ENCODE results near the gene ALDH1L1.
"Not testable (repeated sequence)": the region's sequence is repeated elsewhere in the genome, so short reads cannot be mapped to it uniquely, and the experiment has no call there.

ALDH1L1 gene

GRCh38 chr3:126106336-126107202 is 73.8 kb downstream of the ALDH1L1 start:
- no peak for DNase-seq (ENCODE audit: low read depth)

DNA sequence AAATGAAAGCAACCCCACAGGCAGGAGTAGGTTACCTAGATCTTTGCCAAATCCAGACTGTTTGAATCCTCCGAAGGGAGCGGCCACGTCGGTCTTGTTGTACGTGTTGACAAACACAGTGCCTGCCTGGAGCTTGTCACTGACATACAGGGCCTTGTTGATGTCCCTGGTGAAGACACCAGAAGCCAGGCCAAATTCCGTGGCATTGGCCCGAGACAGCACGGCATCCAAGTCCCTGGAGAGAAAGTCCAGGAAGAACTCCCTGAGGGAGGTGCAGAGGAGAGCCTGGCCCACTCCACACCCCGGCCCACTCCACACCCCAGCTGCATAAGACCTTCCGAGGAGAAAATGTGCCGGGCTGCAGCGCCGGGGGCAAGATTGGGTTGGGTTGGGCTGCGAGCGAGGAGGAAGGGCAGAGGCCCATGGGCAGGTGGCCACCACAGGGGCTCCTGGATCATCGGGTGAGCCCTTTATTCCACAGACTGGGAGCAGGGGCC is 74.6 kb downstream of the ALDH1L1 start:
- DNase-seq (ENCODE audit: low read depth): no peak

- no peak for DNase-seq (ENCODE audit: low read depth)
Measured at GRCh38 chr3:126104742-126105605, 75.4 kb downstream of the ALDH1L1 start.

- no peak for DNase-seq (ENCODE audit: low read depth)
Measured at GRCh38 chr3:126104028-126104635, 76.3 kb downstream of the ALDH1L1 start.

- DNase-seq (ENCODE audit: low read depth): no peak
Measured at GRCh38 chr3:126103121-126104027, 77.0 kb downstream of the ALDH1L1 start.

- DNase-seq (ENCODE audit: low read depth): no peak
Measured at GRCh38 chr3:126102530-126102951, 77.8 kb downstream of the ALDH1L1 start.

DNA sequence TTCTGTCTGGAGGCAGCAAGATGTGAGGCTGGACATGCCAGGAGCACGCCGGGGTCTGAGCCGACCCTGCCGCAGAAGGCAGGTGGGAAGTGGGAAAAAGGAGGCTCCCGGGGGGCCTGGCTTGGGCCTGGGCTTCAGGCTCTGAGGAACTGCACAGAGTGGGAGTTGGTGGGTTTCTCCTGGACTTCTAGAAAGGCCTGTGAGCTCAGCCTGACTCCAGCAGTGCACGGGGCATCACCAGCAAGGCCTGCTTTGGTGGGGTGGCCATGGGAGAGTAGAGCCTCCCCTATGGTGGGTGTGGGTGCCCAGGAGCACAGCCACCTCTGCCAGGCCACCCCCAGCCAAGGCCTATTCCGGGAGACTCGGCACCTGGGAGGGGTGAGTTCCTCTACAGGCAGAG is 78.4 kb downstream of the ALDH1L1 start:
- DNase-seq (ENCODE audit: low read depth): no peak

- DNase-seq (ENCODE audit: low read depth): no peak
Measured at GRCh38 chr3:126101521-126101982, 78.8 kb downstream of the ALDH1L1 start.

- DNase-seq (ENCODE audit: low read depth): no peak
Measured at GRCh38 chr3:126100634-126101301, 79.6 kb downstream of the ALDH1L1 start.

GRCh38 chr3:126100269-126100633 is 80.1 kb downstream of the ALDH1L1 start:
- DNase-seq (ENCODE audit: low read depth): no peak

GRCh38 chr3:126098391-126098858 is 82.0 kb downstream of the ALDH1L1 start:
- no peak for DNase-seq (ENCODE audit: low read depth)

DNA sequence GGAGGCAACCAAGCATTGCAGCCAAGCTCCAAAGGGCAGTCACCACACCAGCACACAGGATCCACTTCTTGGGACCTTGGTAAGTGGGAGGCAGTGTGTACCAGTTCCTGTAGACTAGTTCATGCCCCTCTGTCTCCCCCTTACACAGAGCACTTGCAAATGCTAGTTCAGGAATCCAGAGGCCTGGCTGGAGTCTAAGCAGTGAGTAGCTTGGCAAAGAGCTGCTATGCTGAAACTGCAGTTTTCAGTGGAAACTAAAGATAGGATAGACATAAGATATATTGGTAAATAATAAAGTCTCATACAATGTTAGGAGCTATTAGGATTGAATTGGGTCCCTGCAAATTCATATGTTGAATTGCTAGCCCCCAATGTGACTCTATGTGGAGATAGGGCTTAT is 82.6 kb downstream of the ALDH1L1 start:
- DNase-seq (ENCODE audit: low read depth): no peak

DNA sequence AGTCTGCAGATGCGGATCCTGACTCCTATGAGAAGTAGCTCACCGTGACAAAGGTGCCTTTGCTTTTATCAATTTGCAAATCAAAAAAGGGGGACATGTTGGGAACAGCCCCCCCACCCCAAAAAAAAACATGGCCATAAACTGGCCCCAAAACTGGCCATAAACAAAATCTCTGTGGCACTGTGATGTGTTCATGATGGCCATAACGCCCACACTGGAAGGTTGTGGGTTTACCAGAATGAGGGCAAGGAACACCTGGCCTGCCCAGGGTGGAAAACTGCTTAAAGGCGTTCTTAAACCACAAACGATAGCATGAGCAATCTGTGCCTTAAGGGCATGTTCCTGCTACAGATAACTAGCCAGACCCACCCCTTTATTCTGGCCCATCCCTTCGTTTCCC is 84.1 kb downstream of the ALDH1L1 start:
- DNase-seq (ENCODE audit: low read depth): not testable (repeated sequence)

DNA sequence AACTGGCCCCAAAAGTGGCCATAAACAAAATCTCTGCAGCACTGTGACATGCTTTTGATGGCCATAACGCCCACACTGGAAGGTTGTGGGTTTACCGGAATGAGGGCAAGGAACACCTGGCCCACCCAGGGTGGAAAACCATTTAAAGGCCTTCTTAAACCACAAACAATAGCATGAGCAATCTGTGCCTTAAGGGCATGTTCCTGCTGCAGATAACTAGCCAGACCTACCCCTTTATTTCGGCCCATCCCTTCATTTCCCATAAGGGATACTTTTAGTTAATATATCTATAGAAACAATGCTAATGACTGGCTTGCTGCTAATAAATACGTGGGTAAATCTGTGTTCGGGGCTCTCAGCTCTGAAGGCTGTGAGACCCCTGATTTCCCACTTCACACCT is 88.3 kb downstream of the ALDH1L1 start:
- not testable (repeated sequence) for DNase-seq (ENCODE audit: low read depth)

- no peak for DNase-seq (ENCODE audit: low read depth)
Measured at GRCh38 chr3:126087552-126088175, 92.7 kb downstream of the ALDH1L1 start.

- no peak for DNase-seq (ENCODE audit: low read depth)
Measured at GRCh38 chr3:126085841-126086240, 94.5 kb downstream of the ALDH1L1 start.

DNA sequence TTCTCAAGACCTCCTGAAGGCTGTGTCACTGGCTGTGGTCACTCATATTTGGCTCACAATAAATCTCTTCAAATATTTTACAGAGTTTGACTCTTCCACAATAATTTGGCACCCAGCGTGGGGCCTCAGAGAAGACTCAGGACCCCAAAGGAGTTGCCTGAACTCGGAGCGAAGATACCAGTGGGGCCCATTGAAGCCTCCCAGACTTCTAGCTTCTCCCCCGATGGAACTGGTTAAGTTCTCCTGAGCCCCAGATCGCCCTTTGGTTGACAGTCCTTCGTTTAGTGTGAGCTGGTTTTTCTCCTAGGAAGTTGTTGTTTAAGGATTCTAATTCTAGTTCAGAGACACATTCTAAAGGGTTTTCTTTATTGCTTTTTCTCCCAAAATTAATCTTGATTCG is 95.1 kb downstream of the ALDH1L1 start:
- no peak for DNase-seq (ENCODE audit: low read depth)

- DNase-seq (ENCODE audit: low read depth): no peak
Measured at GRCh38 chr3:126084768-126085180, 95.6 kb downstream of the ALDH1L1 start.

DNA sequence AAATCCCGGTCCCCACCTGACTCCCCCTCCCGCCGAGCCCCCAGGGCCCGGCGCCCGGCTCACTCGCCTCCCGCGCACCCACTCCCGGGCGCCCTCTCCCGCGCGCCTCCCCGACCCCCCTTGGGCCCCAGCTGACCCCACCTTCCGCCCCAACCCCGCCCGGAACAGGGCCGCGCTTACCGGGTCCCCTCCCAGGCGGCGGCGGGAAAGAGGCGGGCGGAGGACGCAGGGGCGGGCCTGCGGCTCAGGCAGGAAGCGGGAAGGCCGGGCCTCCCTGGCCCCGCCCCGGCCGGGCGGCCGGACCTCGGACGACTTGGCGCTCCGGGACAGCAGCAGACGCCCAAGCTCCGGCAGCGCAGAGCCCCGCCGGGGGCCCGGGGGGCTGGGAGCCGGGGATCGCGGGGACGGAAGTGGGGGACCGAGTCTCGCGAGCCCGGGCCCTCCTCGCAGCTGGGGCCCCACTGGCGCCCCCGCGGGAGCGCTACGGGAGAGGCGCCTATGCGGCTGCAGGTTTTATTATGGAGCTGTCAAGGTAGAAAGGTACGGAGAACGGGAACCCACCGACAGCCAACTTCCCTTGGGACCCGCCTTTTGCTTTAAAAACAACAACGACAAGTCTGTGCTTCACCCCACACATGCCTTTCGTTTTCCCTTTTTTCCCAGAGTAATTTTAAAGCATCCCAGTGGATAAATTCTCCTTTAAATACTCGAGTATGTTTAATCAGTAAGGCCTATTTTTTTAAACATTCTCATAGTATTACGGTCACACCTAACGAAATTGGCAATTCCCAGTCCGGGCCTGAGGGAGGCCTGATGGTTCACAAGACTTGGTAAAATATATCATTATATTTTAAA is 96.2 kb downstream of the ALDH1L1 start, which contains the start of gene SLC41A3:
TSS of gene SLC41A3 (minus strand) at position 212 of the 855 bp plus-strand sequence. CDS start 15,905 bp downstream, outside the sequence.
- peak; percentile 69 for DNase-seq (ENCODE audit: low read depth)

All from stimulated activated CD8-positive, alpha-beta memory T cell treated with anti-CD3 and anti-CD28 coated beads, Interleukin-15, amount 100 ng/mL, for 24 hours (primary cell).